OCI-LY7 (cell line): ENCODE measurements around the gene ARL11. TPM values are rescaled to one million over a fixed set of nuclear protein-coding genes. Genes with fewer than 3 reads are reported as not detected.

Experiments
- BruUV-seq: library from RNA; stranded (reverse); fragments of 400-500 nt; replicated peaks from 2 replicates; lab custom pipeline; 2021; lab: Mats Ljungman, UMichigan
- CTCF ChIA-PET: fragments of 300-600 bp; sonication (Branson Sonifier 250); formaldehyde crosslinking; loops from one replicate; lab custom pipeline; 2022; ENCODE audit warnings: antibody characterized with exemption; ENCODE audit not compliant: unreplicated experiment; lab: Charles Lee
- POLR2A ChIA-PET: fragments of 300-600 bp; sonication (Branson Sonifier 250); formaldehyde crosslinking; loops from one replicate; lab custom pipeline; 2022; ENCODE audit warnings: antibody characterized with exemption; lab: Charles Lee
- DNase-seq: peaks from one replicate; pipeline ENCODE4 v3.0.0-alpha.2; 2015; ENCODE audit warnings: low spot score
- H2AFZ ChIP-seq: fragments of 200-600 bp; sonication (generic), shearing (Covaris generic); 2 replicates; pipeline ENCODE4 v1.6.1; 2014; ENCODE audit warnings: mild to moderate bottlenecking, antibody characterized with exemption, low read length, moderate library complexity
- H3K27ac ChIP-seq: fragments of 200-600 bp; sonication (generic); 2 replicates; pipeline ENCODE4 v1.5.1; 2014; ENCODE audit warnings: mixed run types, low read depth, mild to moderate bottlenecking, moderate library complexity, low read length, inconsistent platforms; ENCODE audit not compliant: poor library complexity, severe bottlenecking
- H3K36me3 ChIP-seq: fragments of 200-600 bp; sonication (generic); 2 replicates; pipeline ENCODE4 v1.6.1; 2014; ENCODE audit warnings: mild to moderate bottlenecking, antibody characterized with exemption, low read length, moderate library complexity, mixed read lengths; ENCODE audit not compliant: insufficient read depth
- H3K4me1 ChIP-seq: fragments of 200-600 bp; sonication (generic); 2 replicates; pipeline ENCODE4 v1.5.1; 2014; ENCODE audit warnings: mild to moderate bottlenecking, low read length; ENCODE audit not compliant: insufficient read depth, poor library complexity, severe bottlenecking
- H3K4me2 ChIP-seq: fragments of 200-600 bp; sonication (generic); 2 replicates; pipeline ENCODE4 v1.6.1; 2014; ENCODE audit warnings: mild to moderate bottlenecking, low read length
- H3K4me3 ChIP-seq: fragments of 200-600 bp; sonication (generic); 2 replicates; pipeline ENCODE4 v1.5.1; 2014; ENCODE audit warnings: mild to moderate bottlenecking, low read depth, low read length; ENCODE audit not compliant: poor library complexity, severe bottlenecking
- H3K79me2 ChIP-seq: fragments of 200-600 bp; sonication (generic); 2 replicates; pipeline ENCODE4 v1.6.1; 2016; ENCODE audit warnings: low read depth, mild to moderate bottlenecking, low read length, moderate library complexity, mixed read lengths; ENCODE audit not compliant: insufficient read depth
- H3K9me2 ChIP-seq: fragments of 200-600 bp; sonication (generic); 2 replicates; pipeline ENCODE4 v1.6.1; 2016; ENCODE audit warnings: mild to moderate bottlenecking, low read length, mixed read lengths; ENCODE audit not compliant: insufficient read depth
- H3K9me3 ChIP-seq: fragments of 200-600 bp; sonication (generic); 2 replicates; pipeline ENCODE4 v1.6.1; 2014; ENCODE audit warnings: mild to moderate bottlenecking, mixed run types, low read length, mixed read lengths
- H4K20me1 ChIP-seq: fragments of 200-600 bp; sonication (generic); 2 replicates; pipeline ENCODE4 v1.6.1; 2014; ENCODE audit warnings: mild to moderate bottlenecking, antibody characterized with exemption, low read length, moderate library complexity, mixed read lengths; ENCODE audit not compliant: insufficient read depth
- EZH2phosphoT487 ChIP-seq: fragments of 200-600 bp; sonication (generic); IDR thresholded peaks from 2 replicates; pipeline ENCODE4 v1.6.1; 2018; ENCODE audit warnings: low read depth, borderline replicate concordance, mild to moderate bottlenecking, mixed run types, antibody characterized with exemption, low read length, moderate library complexity, mixed read lengths
- intact Hi-C: fragments of 100-400 bp; cut with micrococcal nuclease; formaldehyde crosslinking; loops from one replicate; pipeline ENCODE4 v1.10.0; 2022; ENCODE audit not compliant: unreplicated experiment
- total RNA-seq, 2 experiments: library from RNA; depleted of rRNA in 1 of 2; stranded (reverse); fragments of >200 nt in 1 of 2; shearing (Covaris generic) in 1 of 2; gene quantifications; 2 replicates each; pipeline ENCODE4 v1.2.3, GENCODE V29; 2014 to 2022
- TF ChIP-seq, protein P1 (sequence below): fragments of 200-600 bp; sonication (generic); conservative IDR thresholded peaks from 2 replicates; pipeline ENCODE4 v1.5.1; 2014; ENCODE audit warnings: mild to moderate bottlenecking, antibody characterized with exemption, low read length, moderate library complexity, mixed read lengths

ARL11 gene
- total RNA-seq, 2 experiments from 2014 or later, result 8.3 to 20.5 TPM

DNA sequence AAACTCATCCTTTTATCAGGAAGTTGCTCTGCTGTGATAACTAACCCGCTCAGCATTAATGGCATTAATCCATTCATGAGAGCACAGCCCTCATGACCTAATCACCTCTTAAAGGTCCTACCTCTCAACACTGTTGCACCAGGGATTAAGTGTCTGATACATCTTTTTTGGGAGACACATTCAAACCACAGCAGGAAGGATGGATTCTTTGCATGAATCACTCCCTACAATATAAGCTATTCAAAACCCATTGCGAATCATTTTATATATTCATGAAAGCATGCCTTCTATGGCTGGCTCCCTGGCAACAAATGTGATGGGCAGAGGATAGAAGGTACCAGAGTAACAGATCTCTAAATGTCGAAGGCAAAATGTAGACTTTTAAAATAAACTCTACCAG is 27.6 kb downstream of the ARL11 start:
- Histone ChIP-seq H2AFZ (no peak overlapping the region), H4K20me1 (no peaks in the 10 kb centered on the region), H3K27ac (no peak overlapping the region), H3K4me1 (no peaks in the 10 kb centered on the region), H3K4me2 (no peak overlapping the region), H3K79me2 (no peaks in the 10 kb centered on the region), H3K36me3 (peaks cover 4% of the 10 kb centered on the region; the same call in 1 of the 2 replicates), H3K9me2 (no peaks in the 10 kb centered on the region), H3K4me3 (no peak overlapping the region), H3K9me3 (no peaks in the 10 kb centered on the region)
- no peak for DNase-seq
- no TSS peak for BruUV-seq
- POLR2A ChIA-PET, result interaction anchor here (0.7 kb wide), 1 partner anchor 99 kb away, joined by 4 read pairs; no protein-coding TSS in a partner anchor
- TF ChIP-seq, protein P1, sequence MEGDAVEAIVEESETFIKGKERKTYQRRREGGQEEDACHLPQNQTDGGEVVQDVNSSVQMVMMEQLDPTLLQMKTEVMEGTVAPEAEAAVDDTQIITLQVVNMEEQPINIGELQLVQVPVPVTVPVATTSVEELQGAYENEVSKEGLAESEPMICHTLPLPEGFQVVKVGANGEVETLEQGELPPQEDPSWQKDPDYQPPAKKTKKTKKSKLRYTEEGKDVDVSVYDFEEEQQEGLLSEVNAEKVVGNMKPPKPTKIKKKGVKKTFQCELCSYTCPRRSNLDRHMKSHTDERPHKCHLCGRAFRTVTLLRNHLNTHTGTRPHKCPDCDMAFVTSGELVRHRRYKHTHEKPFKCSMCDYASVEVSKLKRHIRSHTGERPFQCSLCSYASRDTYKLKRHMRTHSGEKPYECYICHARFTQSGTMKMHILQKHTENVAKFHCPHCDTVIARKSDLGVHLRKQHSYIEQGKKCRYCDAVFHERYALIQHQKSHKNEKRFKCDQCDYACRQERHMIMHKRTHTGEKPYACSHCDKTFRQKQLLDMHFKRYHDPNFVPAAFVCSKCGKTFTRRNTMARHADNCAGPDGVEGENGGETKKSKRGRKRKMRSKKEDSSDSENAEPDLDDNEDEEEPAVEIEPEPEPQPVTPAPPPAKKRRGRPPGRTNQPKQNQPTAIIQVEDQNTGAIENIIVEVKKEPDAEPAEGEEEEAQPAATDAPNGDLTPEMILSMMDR, result no peak
- TF ChIP-seq EZH2phosphoT487, result no peak
- CTCF ChIA-PET, result no interaction called here
- intact Hi-C loops, result no loop called here

DNA sequence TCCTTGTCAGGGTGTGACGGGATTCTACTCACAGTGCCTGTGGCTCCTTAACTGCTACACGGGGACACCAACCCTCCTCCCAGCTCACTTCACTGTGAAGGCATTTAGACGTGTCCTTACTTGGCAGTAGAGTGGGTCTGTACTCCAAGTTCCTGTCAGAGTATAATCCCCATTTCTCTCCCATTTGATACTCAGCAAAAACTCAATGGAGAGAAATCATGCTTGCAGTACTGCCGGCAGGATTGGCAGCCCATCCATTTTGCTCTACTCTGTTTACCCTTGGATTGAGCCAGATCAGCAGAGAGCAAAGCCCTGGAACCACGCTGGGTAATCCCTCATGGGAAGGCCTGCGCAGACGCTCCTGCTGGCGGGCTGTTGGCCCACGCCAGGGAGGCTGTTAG is 28.9 kb downstream of the ARL11 start:
- no peak overlapping the region for H2AFZ ChIP-seq
- intact Hi-C loops, result no loop called here
- H3K9me3 ChIP-seq, result no peaks in the 10 kb centered on the region

DNA sequence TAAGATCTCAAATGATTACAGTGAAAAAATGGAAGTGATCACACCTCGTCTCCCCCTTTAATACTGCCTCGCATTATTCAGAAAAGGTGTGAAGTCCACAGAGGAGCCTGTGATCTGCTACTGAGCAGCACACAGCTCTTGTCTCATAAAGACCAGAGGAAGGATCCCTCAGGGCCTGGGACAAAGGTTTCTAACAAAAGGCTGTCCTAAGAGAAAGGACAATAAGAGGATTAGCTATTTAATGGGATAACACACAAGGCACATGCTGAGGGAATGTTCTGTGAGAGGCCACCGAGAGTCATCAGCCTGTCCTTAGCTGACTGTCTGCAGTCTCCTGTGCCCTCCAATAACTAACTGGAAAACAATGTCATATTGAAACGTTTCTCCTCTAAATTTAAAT is 36.3 kb downstream of the ARL11 start:
- H3K4me1 ChIP-seq, result no peaks in the 10 kb centered on the region
- intact Hi-C loops, result no loop called here
- ChIA-PET POLR2A (interaction anchor here (0.7 kb wide), 1 partner anchor 329 kb away, joined by 4 read pairs; no protein-coding TSS in a partner anchor), CTCF (no interaction called here)
- no peak overlapping the region for H3K4me3 ChIP-seq
- H3K27ac ChIP-seq, result no peak overlapping the region
- H3K4me2 ChIP-seq, result no peak overlapping the region
- H3K79me2 ChIP-seq, result no peaks in the 10 kb centered on the region
- no peaks in the 10 kb centered on the region for H3K9me3 ChIP-seq
- no peaks in the 10 kb centered on the region for H3K9me2 ChIP-seq
- no peaks in the 10 kb centered on the region for H4K20me1 ChIP-seq
- TF ChIP-seq EZH2phosphoT487, result no peak
- TF ChIP-seq, protein P1, result no peak
- peaks cover 52% of the 10 kb centered on the region for H3K36me3 ChIP-seq
- no peak for DNase-seq
- no TSS peak for BruUV-seq
- no peak overlapping the region for H2AFZ ChIP-seq

More for the DNA sequence above, 28.9 kb downstream of the ARL11 start:
- H3K4me1 ChIP-seq, result no peaks in the 10 kb centered on the region
- no peaks in the 10 kb centered on the region for H3K79me2 ChIP-seq
- H3K4me2 ChIP-seq, result no peak overlapping the region
- no peak for TF ChIP-seq EZH2phosphoT487
- TF ChIP-seq, protein P1, result no peak
- H3K36me3 ChIP-seq, result peaks cover 16% of the 10 kb centered on the region
- no peaks in the 10 kb centered on the region for H4K20me1 ChIP-seq
- no peak for DNase-seq
- no TSS peak for BruUV-seq
- H3K4me3 ChIP-seq, result no peak overlapping the region
- H3K9me2 ChIP-seq, result no peaks in the 10 kb centered on the region
- POLR2A ChIA-PET, result no interaction called here
- CTCF ChIA-PET, result no interaction called here
- H3K27ac ChIP-seq, result no peak overlapping the region
